SK-N-SH treated with all-trans-retinoic acid at 6 μM for 48 hours (cell line): ENCODE measurements around the gene SLC22A1.
"Not testable (repeated sequence)": the region's sequence is repeated elsewhere in the genome, so short reads cannot be mapped to it uniquely, and the experiment has no call there.

Experiments
- ATAC-seq: fragments of 200-7000 bp; cut with Tn5 transposase; 3 replicates; pipeline ENCODE4 v1.9.1; 2020; ENCODE audit warnings: mild to moderate bottlenecking, moderate library complexity
- ARNTL ChIP-seq: fragments of 450-650 bp; formaldehyde crosslinking; IDR thresholded peaks from 2 replicates; pipeline ENCODE4 v1.5.0; 2020; ENCODE audit warnings: low read depth, mild to moderate bottlenecking, moderate library complexity, borderline replicate concordance
- BACH2 ChIP-seq: fragments of 250-450 bp; sonication (Bioruptor Pico); IDR thresholded peaks from 2 replicates; pipeline ENCODE4 v1.9.0; 2021; ENCODE audit warnings: mild to moderate bottlenecking, borderline replicate concordance
- CREB5 ChIP-seq: fragments of 250-450 bp; sonication (Bioruptor Pico); IDR thresholded peaks from 2 replicates; pipeline ENCODE4 v1.5.1; 2020; ENCODE audit warnings: low read depth, mild to moderate bottlenecking, moderate library complexity
- CSDC2 ChIP-seq: fragments of 250-450 bp; sonication (Bioruptor Pico); IDR thresholded peaks from 2 replicates; pipeline ENCODE4 v1.5.0; 2020; ENCODE audit warnings: mild to moderate bottlenecking, moderate library complexity
- ESRRG ChIP-seq: fragments of 250-450 bp; sonication (Bioruptor Pico); IDR thresholded peaks from 2 replicates; pipeline ENCODE4 v1.6.1; 2021; ENCODE audit warnings: mild to moderate bottlenecking
- GLIS3 ChIP-seq: fragments of 250-450 bp; sonication (Bioruptor Pico); IDR thresholded peaks from 2 replicates; pipeline ENCODE4 v1.5.0; 2020; ENCODE audit warnings: mild to moderate bottlenecking, moderate library complexity
- ISL1 ChIP-seq: fragments of 250-450 bp; sonication (Bioruptor Pico); IDR thresholded peaks from 2 replicates; pipeline ENCODE4 v2.1.2; 2022; ENCODE audit warnings: mild to moderate bottlenecking, moderate library complexity
- OSR1 ChIP-seq: fragments of 250-450 bp; sonication (Bioruptor Pico); IDR thresholded peaks from 2 replicates; pipeline ENCODE4 v1.8.0; 2022; ENCODE audit warnings: moderate library complexity, mild to moderate bottlenecking, inconsistent platforms
- PATZ1 ChIP-seq: fragments of 250-450 bp; sonication (Bioruptor Pico); IDR thresholded peaks from 2 replicates; pipeline ENCODE4 v1.8.0; 2020; ENCODE audit warnings: mild to moderate bottlenecking, moderate library complexity, borderline replicate concordance
- PPARA ChIP-seq: fragments of 250-450 bp; sonication (Bioruptor Pico); IDR thresholded peaks from 2 replicates; pipeline ENCODE4 v1.5.0; 2020; ENCODE audit warnings: mild to moderate bottlenecking, borderline replicate concordance
- RARB ChIP-seq: fragments of 250-450 bp; sonication (Bioruptor Pico); IDR thresholded peaks from 2 replicates; pipeline ENCODE4 v1.8.0; 2021; ENCODE audit warnings: mild to moderate bottlenecking, moderate library complexity
- SNAI2 ChIP-seq: fragments of 250-450 bp; sonication (Bioruptor Pico); IDR thresholded peaks from 2 replicates; pipeline ENCODE4 v1.5.0; 2020; ENCODE audit warnings: mild to moderate bottlenecking, moderate library complexity
- TOX ChIP-seq: fragments of 250-450 bp; sonication (Bioruptor Pico); IDR thresholded peaks from 2 replicates; pipeline ENCODE4 v1.8.0; 2021; ENCODE audit warnings: mild to moderate bottlenecking, moderate library complexity, borderline replicate concordance
- ZFP3 ChIP-seq: fragments of 250-450 bp; sonication (Bioruptor Pico); IDR thresholded peaks from 2 replicates; pipeline ENCODE4 v1.5.0; 2020; ENCODE audit warnings: mild to moderate bottlenecking, moderate library complexity
- ZFP30 ChIP-seq: fragments of 450-650 bp; formaldehyde crosslinking; IDR thresholded peaks from 2 replicates; pipeline ENCODE4 v1.5.0; 2022; ENCODE audit warnings: mild to moderate bottlenecking, moderate library complexity
- ZNF565 ChIP-seq: fragments of 450-650 bp; formaldehyde crosslinking; conservative IDR thresholded peaks from 2 replicates; pipeline ENCODE4 v1.5.0; 2020; ENCODE audit warnings: low read depth, mild to moderate bottlenecking, moderate library complexity
- ZNF70 ChIP-seq: fragments of 450-650 bp; formaldehyde crosslinking; IDR thresholded peaks from 2 replicates; pipeline ENCODE4 v1.5.0; 2020; ENCODE audit warnings: mild to moderate bottlenecking, moderate library complexity
- ZNF8 ChIP-seq: fragments of 450-650 bp; formaldehyde crosslinking; IDR thresholded peaks from 2 replicates; pipeline ENCODE4 v1.5.0; 2020; ENCODE audit warnings: mild to moderate bottlenecking, moderate library complexity
- TF ChIP-seq, protein P1 (sequence below): fragments of 250-450 bp; sonication (Bioruptor Pico); IDR thresholded peaks from 2 replicates; pipeline ENCODE4 v1.5.1; 2021; ENCODE audit warnings: mild to moderate bottlenecking, moderate library complexity
- TF ChIP-seq, protein P2 (sequence below): fragments of 250-450 bp; sonication (Bioruptor Pico); IDR thresholded peaks from 2 replicates; pipeline ENCODE4 v1.8.0; 2021; ENCODE audit warnings: low read depth, mild to moderate bottlenecking, moderate library complexity, borderline replicate concordance
- TF ChIP-seq, protein P3 (sequence below): fragments of 250-450 bp; sonication (Bioruptor Pico); IDR thresholded peaks from 2 replicates; pipeline ENCODE4 v1.5.0; 2020; ENCODE audit warnings: mild to moderate bottlenecking, moderate library complexity

Gene SLC22A1

GRCh38 chr6:160139420-160139851 lies 17.8 kb downstream of the SLC22A1 start:
- no peak for TF ChIP-seq CSDC2 (CRISPR knock-in tag)
- TF ChIP-seq ZNF8 (CRISPR knock-in tag): no peak
- ATAC-seq: peak; percentile 78

DNA sequence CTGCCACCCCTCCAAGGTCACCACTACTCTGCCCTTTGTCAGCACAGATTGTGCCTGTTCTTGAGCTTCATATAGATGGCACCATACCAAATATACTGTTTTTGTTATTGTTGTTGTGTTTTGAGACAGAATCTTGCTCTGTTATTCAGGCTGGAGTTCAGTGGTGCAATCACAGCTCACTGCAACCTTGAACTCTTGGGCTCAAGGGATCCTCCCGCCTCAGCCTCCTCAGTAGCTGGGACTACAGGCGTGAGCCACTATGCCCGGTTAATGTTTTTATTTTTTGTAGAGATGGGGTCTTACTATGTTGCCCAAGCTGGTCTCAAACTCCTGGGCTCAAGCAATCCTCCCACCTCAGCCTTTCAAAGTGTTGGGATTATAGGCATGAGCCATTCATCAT lies 18.9 kb downstream of the SLC22A1 start:
- not testable (repeated sequence) for ATAC-seq

GRCh38 chr6:160141001-160141726 lies 19.5 kb downstream of the SLC22A1 start:
- TF ChIP-seq ZNF8 (CRISPR knock-in tag) (no peak), ZFP30 (CRISPR knock-in tag) (no peak), RARB (CRISPR knock-in tag) (no peak), ESRRG (CRISPR knock-in tag) (no peak), PATZ1 (CRISPR knock-in tag) (no peak), ZNF565 (CRISPR knock-in tag) (no peak), TOX (CRISPR knock-in tag) (no peak), OSR1 (CRISPR knock-in tag) (no peak), ZNF70 (CRISPR knock-in tag) (no peak), ISL1 (no peak), ZFP3 (CRISPR knock-in tag) (no peak), ARNTL (CRISPR knock-in tag) (no peak), CREB5 (CRISPR knock-in tag) (no peak), BACH2 (CRISPR knock-in tag) (no peak), SNAI2 (no peak), PPARA (no peak), GLIS3 (no peak)
- TF ChIP-seq, protein P1, sequence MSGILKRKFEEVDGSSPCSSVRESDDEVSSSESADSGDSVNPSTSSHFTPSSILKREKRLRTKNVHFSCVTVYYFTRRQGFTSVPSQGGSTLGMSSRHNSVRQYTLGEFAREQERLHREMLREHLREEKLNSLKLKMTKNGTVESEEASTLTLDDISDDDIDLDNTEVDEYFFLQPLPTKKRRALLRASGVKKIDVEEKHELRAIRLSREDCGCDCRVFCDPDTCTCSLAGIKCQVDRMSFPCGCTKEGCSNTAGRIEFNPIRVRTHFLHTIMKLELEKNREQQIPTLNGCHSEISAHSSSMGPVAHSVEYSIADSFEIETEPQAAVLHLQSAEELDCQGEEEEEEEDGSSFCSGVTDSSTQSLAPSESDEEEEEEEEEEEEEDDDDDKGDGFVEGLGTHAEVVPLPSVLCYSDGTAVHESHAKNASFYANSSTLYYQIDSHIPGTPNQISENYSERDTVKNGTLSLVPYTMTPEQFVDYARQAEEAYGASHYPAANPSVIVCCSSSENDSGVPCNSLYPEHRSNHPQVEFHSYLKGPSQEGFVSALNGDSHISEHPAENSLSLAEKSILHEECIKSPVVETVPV: no peak
- TF ChIP-seq, protein P2, sequence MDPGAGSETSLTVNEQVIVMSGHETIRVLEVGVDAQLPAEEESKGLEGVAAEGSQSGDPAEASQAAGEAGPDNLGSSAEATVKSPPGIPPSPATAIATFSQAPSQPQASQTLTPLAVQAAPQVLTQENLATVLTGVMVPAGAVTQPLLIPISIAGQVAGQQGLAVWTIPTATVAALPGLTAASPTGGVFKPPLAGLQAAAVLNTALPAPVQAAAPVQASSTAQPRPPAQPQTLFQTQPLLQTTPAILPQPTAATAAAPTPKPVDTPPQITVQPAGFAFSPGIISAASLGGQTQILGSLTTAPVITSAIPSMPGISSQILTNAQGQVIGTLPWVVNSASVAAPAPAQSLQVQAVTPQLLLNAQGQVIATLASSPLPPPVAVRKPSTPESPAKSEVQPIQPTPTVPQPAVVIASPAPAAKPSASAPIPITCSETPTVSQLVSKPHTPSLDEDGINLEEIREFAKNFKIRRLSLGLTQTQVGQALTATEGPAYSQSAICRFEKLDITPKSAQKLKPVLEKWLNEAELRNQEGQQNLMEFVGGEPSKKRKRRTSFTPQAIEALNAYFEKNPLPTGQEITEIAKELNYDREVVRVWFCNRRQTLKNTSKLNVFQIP (CRISPR knock-in tag): no peak
- TF ChIP-seq, protein P3, sequence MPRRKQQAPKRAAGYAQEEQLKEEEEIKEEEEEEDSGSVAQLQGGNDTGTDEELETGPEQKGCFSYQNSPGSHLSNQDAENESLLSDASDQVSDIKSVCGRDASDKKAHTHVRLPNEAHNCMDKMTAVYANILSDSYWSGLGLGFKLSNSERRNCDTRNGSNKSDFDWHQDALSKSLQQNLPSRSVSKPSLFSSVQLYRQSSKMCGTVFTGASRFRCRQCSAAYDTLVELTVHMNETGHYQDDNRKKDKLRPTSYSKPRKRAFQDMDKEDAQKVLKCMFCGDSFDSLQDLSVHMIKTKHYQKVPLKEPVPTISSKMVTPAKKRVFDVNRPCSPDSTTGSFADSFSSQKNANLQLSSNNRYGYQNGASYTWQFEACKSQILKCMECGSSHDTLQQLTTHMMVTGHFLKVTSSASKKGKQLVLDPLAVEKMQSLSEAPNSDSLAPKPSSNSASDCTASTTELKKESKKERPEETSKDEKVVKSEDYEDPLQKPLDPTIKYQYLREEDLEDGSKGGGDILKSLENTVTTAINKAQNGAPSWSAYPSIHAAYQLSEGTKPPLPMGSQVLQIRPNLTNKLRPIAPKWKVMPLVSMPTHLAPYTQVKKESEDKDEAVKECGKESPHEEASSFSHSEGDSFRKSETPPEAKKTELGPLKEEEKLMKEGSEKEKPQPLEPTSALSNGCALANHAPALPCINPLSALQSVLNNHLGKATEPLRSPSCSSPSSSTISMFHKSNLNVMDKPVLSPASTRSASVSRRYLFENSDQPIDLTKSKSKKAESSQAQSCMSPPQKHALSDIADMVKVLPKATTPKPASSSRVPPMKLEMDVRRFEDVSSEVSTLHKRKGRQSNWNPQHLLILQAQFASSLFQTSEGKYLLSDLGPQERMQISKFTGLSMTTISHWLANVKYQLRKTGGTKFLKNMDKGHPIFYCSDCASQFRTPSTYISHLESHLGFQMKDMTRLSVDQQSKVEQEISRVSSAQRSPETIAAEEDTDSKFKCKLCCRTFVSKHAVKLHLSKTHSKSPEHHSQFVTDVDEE (CRISPR knock-in tag): no peak
- peak; percentile 51 for ATAC-seq
